Gastroesophageal sphincter (tissue), 3 donors: Measurements from ENCODE around the gene SH3BP5.

Experiments used
- CTCF ChIP-seq, 4 experiments: fragments of 200-600 bp in 2 of 4; fragments of 450-650 bp in 2 of 4; sonication (generic) in 1 of 4; IDR thresholded peaks; one replicate each; pipeline ENCODE4 v1.5.1; 2017 to 2019; ENCODE audit warnings: antibody characterized with exemption in 4 of 4, mild to moderate bottlenecking in 2 of 4, moderate library complexity in 2 of 4
- POLR2AphosphoS5 ChIP-seq: sonication (generic); formaldehyde crosslinking; IDR thresholded peaks from one replicate; pipeline ENCODE4 v1.6.1; 2017; ENCODE audit warnings: antibody characterized with exemption

GRCh38 chr3:15287565-15288330 lies 44.6 kb downstream of the SH3BP5 start:
- TF ChIP-seq CTCF (IDR thresholded peaks at IDR 0.05), result no peak
- peak; percentile 86 for TF ChIP-seq POLR2AphosphoS5
